Measurements from ENCODE around the gene NCOA7.

GRCh38 chr6:125951323-125951722 lies 160.6 kb downstream of the NCOA7 start:
- TF ChIP-seq EGR1 (IDR thresholded peaks at IDR 0.05; ENCODE audit: borderline replicate concordance in 1 of 2, low read depth in 2 of 2, low read length in 2 of 2): no peak
- no peak for TF ChIP-seq CTCF (IDR thresholded peaks at IDR 0.05 in 2 of 3, conservative IDR thresholded peaks at IDR 0.05 in 1 of 3; ENCODE audit: control insufficient read depth in 2 of 3, extremely low read depth in 1 of 3, insufficient read depth in 1 of 3, low read depth in 3 of 3, low read length in 3 of 3)
- no peak for TF ChIP-seq EZH2 (IDR thresholded peaks at IDR 0.05; ENCODE audit: borderline replicate concordance, control insufficient read depth, low read depth, low read length)
- no peak for TF ChIP-seq YY1 (IDR thresholded peaks at IDR 0.05; ENCODE audit: low read depth, low read length)
- TF ChIP-seq EP300 (IDR thresholded peaks at IDR 0.05; ENCODE audit: borderline replicate concordance in 1 of 2, control insufficient read depth in 1 of 2, low read depth in 2 of 2, low read length in 2 of 2): no peak
- TF ChIP-seq POLR2A (IDR thresholded peaks at IDR 0.05; ENCODE audit: low read depth, low read length): no peak

Measured in GM12878 (cell line).